Measurements from ENCODE around the gene TRIM15. TPM values are rescaled to one million over a fixed set of nuclear protein-coding genes. Genes with fewer than 3 reads are reported as not detected.
A peak's percentile ranks its signal among the peaks of the same experiment; 100 is the strongest.

The TRIM15 gene
- total RNA-seq, 2 experiments from 2014 or later: not detected

GRCh38 chr6:30145818-30146217, 17.5 kb upstream of the TRIM15 start:
- peaks cover 46% of the 10 kb centered on the region for H3K27me3 Mint-ChIP-seq
- H3K4me1 Mint-ChIP-seq (ENCODE audit: low read depth): no peaks in the 10 kb centered on the region

GRCh38 chr6:30147096-30147495, 16.2 kb upstream of the TRIM15 start:
- Mint-ChIP-seq H3K4me3 (no peak overlapping the region), H3K36me3 (ENCODE audit: low read depth) (no peaks in the 10 kb centered on the region), H3K9me3 (no peaks in the 10 kb centered on the region), H3K27ac (no peak overlapping the region), H3K27me3 (peaks cover 37% of the 10 kb centered on the region), H3K4me1 (ENCODE audit: low read depth) (peaks cover 4% of the 10 kb centered on the region)
- CTCF ChIA-PET: interaction anchor here (1.2 to 1.3 kb wide), 2 partner anchors 16 to 17 kb away, joined by 3 read pairs; no protein-coding TSS in a partner anchor
- POLR2A ChIA-PET: no interaction called here
- TF ChIP-seq CTCF (IDR thresholded peaks at IDR 0.05): no peak
- intact Hi-C loops (cut with micrococcal nuclease): no loop called here
- no peak for DNase-seq
- peak; percentile 62 for ATAC-seq

More at GRCh38 chr6:30145818-30146217, 17.5 kb upstream of the TRIM15 start:
- CTCF ChIA-PET: interaction anchor here (1.3 kb wide), 1 partner anchor 16 kb away, joined by 3 read pairs; no protein-coding TSS in a partner anchor
- DNase-seq: no peak
- Mint-ChIP-seq H3K36me3 (ENCODE audit: low read depth) (no peaks in the 10 kb centered on the region), H3K4me3 (no peak overlapping the region), H3K27ac (no peak overlapping the region), H3K9me3 (no peaks in the 10 kb centered on the region)
- TF ChIP-seq CTCF (IDR thresholded peaks at IDR 0.05): no peak
- POLR2A ChIA-PET: no interaction called here
- ATAC-seq: no peak
- intact Hi-C loops (cut with micrococcal nuclease): no loop called here

DNA sequence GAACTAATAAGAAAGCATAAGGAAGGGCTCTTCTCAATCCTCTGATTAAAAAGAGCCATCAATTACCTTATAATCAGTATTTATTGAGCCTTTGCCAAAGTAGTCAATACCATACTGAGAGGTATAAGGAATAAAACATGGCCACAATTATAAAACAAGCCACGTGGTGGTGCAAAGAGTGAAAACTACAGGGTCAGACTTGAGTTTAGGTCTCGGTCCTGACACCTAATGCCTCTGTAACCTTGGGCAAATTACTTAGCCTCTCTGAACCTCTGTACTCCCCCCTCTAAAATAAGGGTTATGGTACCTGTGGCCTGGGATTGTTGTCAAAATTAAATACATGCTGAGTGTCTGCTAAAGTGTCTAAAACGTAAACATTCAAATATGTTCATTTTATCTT, 14.1 kb upstream of the TRIM15 start:
- H3K27ac Mint-ChIP-seq: no peak overlapping the region
- ChIA-PET CTCF (interaction anchor here (1.7 kb wide), 1 partner anchor 18 kb away, joined by 6 read pairs; no protein-coding TSS in a partner anchor), POLR2A (no interaction called here)
- DNase-seq: no peak
- H3K27me3 Mint-ChIP-seq: peaks cover 35% of the 10 kb centered on the region
- no peaks in the 10 kb centered on the region for H3K9me3 Mint-ChIP-seq
- intact Hi-C loops (cut with micrococcal nuclease): no loop called here
- H3K4me1 Mint-ChIP-seq (ENCODE audit: low read depth): peaks cover 4% of the 10 kb centered on the region
- H3K36me3 Mint-ChIP-seq (ENCODE audit: low read depth): no peaks in the 10 kb centered on the region
- no peak for ATAC-seq
- H3K4me3 Mint-ChIP-seq: no peak overlapping the region
- TF ChIP-seq CTCF (IDR thresholded peaks at IDR 0.05): no peak

DNA sequence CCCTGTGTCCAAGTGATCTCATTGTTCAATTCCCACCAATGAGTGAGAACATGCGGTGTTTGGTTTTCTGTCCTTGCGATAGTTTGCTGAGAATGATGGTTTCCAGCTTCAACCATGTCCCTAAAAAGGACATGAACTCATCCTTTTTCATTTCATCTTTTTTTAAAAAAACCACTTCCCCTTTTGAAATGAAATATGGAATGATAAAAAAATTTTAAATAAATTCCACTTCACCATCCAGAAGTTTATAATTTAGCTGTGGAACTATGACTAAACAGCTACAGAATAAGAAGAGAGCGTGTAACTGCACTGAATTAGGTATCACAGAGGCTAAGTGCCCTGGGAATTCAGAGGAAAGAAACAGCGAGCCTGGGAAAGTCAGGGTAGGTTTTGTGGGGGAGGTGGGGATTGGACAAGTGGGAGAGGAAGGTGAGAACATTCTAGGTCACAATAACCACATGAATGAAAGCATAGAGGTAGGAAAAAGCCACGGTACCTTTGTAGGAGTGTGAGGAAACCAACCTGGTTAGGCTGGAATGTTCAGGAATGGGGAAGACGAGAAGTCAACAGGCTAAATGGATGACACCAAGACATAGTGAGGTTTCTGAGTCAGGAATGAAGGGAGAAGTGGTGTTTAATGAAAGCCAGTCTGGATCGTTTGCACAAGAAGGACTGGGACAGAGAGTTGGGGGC, 13.3 kb upstream of the TRIM15 start:
- no peak for DNase-seq
- ChIA-PET POLR2A (no interaction called here), CTCF (no interaction called here)
- H3K27ac Mint-ChIP-seq: no peak overlapping the region
- H3K27me3 Mint-ChIP-seq: peaks cover 29% of the 10 kb centered on the region
- peaks cover 4% of the 10 kb centered on the region for H3K4me1 Mint-ChIP-seq (ENCODE audit: low read depth)
- no peak overlapping the region for H3K4me3 Mint-ChIP-seq
- no peaks in the 10 kb centered on the region for H3K36me3 Mint-ChIP-seq (ENCODE audit: low read depth)
- no peaks in the 10 kb centered on the region for H3K9me3 Mint-ChIP-seq
- no peak for TF ChIP-seq CTCF (IDR thresholded peaks at IDR 0.05)
- intact Hi-C loops (cut with micrococcal nuclease): no loop called here
- no peak for ATAC-seq

- DNase-seq (no peak), ATAC-seq (no peak)
- Mint-ChIP-seq H3K36me3 (ENCODE audit: low read depth) (no peaks in the 10 kb centered on the region), H3K9me3 (no peaks in the 10 kb centered on the region), H3K4me1 (ENCODE audit: low read depth) (peaks cover 4% of the 10 kb centered on the region), H3K27me3 (peaks cover 26% of the 10 kb centered on the region), H3K27ac (no peak overlapping the region), H3K4me3 (no peak overlapping the region)
- POLR2A ChIA-PET: no interaction called here
- intact Hi-C loops (cut with micrococcal nuclease): no loop called here
- TF ChIP-seq CTCF (IDR thresholded peaks at IDR 0.05): no peak
- CTCF ChIA-PET: interaction anchor here (1.1 to 1.2 kb wide), 3 partner anchors 20 to 303 kb away, joined by 3 read pairs; no protein-coding TSS in a partner anchor
These were observed 12.5 kb upstream of the TRIM15 start for GRCh38 chr6:30150671-30151395.

Measured in activated CD8-positive, alpha-beta T cell treated with anti-CD3 and anti-CD28 coated beads for 36 hours (primary cell).